ENCODE results near the gene TSEN34.

GRCh38 chr19:54169149-54169740 is 21.9 kb upstream of the TSEN34 start:
- no peak for TF ChIP-seq CTCF (conservative IDR thresholded peaks at IDR 0.05 in 1 of 2, IDR thresholded peaks at IDR 0.05 in 1 of 2; ENCODE audit: low read depth in 1 of 2, low read length in 2 of 2)
- TF ChIP-seq EZH2 (IDR thresholded peaks at IDR 0.05; ENCODE audit: low read length, missing control alignments) = no peak

Data from fibroblast of lung (primary cell).